Loucy (cell line): ENCODE results near the gene APOLD1.
A peak's percentile ranks its signal among the peaks of the same experiment; 100 is the strongest.

Source experiments
- H2AFZ ChIP-seq: fragments of 200-600 bp; sonication (generic); 2 replicates; pipeline ENCODE4 v1.6.0; 2016; ENCODE audit warnings: antibody characterized with exemption, mild to moderate bottlenecking, low read length, moderate library complexity
- H3F3A ChIP-seq: fragments of 200-600 bp; 2 replicates; pipeline ENCODE4 v1.6.0; 2016; ENCODE audit warnings: antibody characterized with exemption, low read depth, mild to moderate bottlenecking
- H3K27me3 ChIP-seq: fragments of 200-600 bp; sonication (generic); 2 replicates; pipeline ENCODE4 v1.6.1; 2014; ENCODE audit warnings: low read length, mild to moderate bottlenecking; ENCODE audit not compliant: insufficient read depth, poor library complexity, severe bottlenecking
- H3K36me3 ChIP-seq: fragments of 200-600 bp; sonication (generic); 2 replicates; pipeline ENCODE4 v1.6.1; 2016; ENCODE audit warnings: low read length; ENCODE audit not compliant: insufficient read depth
- H3K4me1 ChIP-seq: fragments of 200-600 bp; sonication (generic); 2 replicates; pipeline ENCODE4 v1.5.1; 2014; ENCODE audit warnings: low read length, mild to moderate bottlenecking; ENCODE audit not compliant: insufficient read depth, poor library complexity, severe bottlenecking
- H3K4me2 ChIP-seq: fragments of 200-600 bp; sonication (generic); 2 replicates; pipeline ENCODE4 v1.6.0; 2014; ENCODE audit warnings: antibody characterized with exemption, low read length, low read depth, mild to moderate bottlenecking; ENCODE audit not compliant: poor library complexity, severe bottlenecking
- H3K4me3 ChIP-seq: fragments of 200-600 bp; sonication (generic); 2 replicates; pipeline ENCODE4 v1.5.1; 2014; ENCODE audit warnings: low read length, mild to moderate bottlenecking, mixed read lengths; ENCODE audit not compliant: poor library complexity, severe bottlenecking
- H3K79me2 ChIP-seq: fragments of 200-600 bp; sonication (generic); 2 replicates; pipeline ENCODE4 v1.6.1; 2014; ENCODE audit warnings: low read length; ENCODE audit not compliant: insufficient read depth
- H3K9ac ChIP-seq: fragments of 200-600 bp; sonication (generic); 2 replicates; pipeline ENCODE4 v1.6.0; 2014; ENCODE audit warnings: mild to moderate bottlenecking, low read depth, low read length, moderate library complexity; ENCODE audit not compliant: poor library complexity, severe bottlenecking
- H3K9me2 ChIP-seq: fragments of 200-600 bp; sonication (generic); replicated peaks from 2 replicates; pipeline ENCODE4 v1.6.1; 2016; ENCODE audit warnings: low read depth, low read length, mixed read lengths
- H3K9me3 ChIP-seq: fragments of 200-600 bp; sonication (generic); 2 replicates; pipeline ENCODE4 v1.6.1; 2014; ENCODE audit warnings: mild to moderate bottlenecking, antibody characterized with exemption, low read length, low read depth; ENCODE audit not compliant: insufficient read depth
- H4K20me1 ChIP-seq: fragments of 200-600 bp; sonication (generic); 2 replicates; pipeline ENCODE4 v1.6.0; 2014; ENCODE audit warnings: antibody characterized with exemption, low read length, mild to moderate bottlenecking; ENCODE audit not compliant: insufficient read depth, poor library complexity, severe bottlenecking
- EZH2phosphoT487 ChIP-seq: fragments of 200-600 bp; IDR thresholded peaks from 2 replicates; pipeline ENCODE4 v1.6.1; 2018; ENCODE audit warnings: antibody characterized with exemption, mild to moderate bottlenecking, moderate library complexity, borderline replicate concordance
- TF ChIP-seq, protein P1 (sequence below): fragments of 200-600 bp; sonication (generic); conservative IDR thresholded peaks from 2 replicates; pipeline ENCODE4 v1.5.1; 2014; ENCODE audit warnings: mild to moderate bottlenecking, antibody characterized with exemption, low read length

The APOLD1 gene

DNA sequence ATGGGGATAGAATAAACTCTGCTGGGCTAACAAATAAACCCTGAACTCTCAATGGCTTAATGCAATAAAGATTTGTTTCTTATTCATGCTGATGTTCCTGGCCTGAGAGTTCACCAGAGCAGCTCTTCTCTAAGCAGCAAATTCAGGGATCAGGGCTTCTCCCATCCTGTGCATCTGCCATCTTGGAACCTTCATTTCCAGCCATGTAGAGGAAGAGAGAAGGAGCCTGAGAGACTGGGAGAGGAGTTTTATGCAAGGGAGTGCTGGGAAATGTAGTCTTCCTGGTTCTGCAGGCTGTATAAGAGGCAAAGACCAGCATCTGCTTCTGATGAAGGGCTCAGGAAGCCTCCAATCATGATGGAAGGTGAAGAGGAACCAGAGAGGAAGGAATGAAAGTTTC, 20.6 kb upstream of the APOLD1 start:
- Histone ChIP-seq H3K9me3 (no peaks in the 10 kb centered on the region), H3K79me2 (no peaks in the 10 kb centered on the region), H3K4me3 (no peak overlapping the region), H3K9ac (no peak overlapping the region), H2AFZ (peak overlapping the region; percentile 33; the same call in 1 of the 2 replicates), H3F3A (no peaks in the 10 kb centered on the region), H3K4me1 (no peaks in the 10 kb centered on the region), H3K4me2 (no peak overlapping the region), H3K36me3 (no peaks in the 10 kb centered on the region), H4K20me1 (no peaks in the 10 kb centered on the region), H3K27me3 (no peaks in the 10 kb centered on the region), H3K9me2 (no peaks in the 10 kb centered on the region)
- no peak for TF ChIP-seq EZH2phosphoT487
- TF ChIP-seq, protein P1, sequence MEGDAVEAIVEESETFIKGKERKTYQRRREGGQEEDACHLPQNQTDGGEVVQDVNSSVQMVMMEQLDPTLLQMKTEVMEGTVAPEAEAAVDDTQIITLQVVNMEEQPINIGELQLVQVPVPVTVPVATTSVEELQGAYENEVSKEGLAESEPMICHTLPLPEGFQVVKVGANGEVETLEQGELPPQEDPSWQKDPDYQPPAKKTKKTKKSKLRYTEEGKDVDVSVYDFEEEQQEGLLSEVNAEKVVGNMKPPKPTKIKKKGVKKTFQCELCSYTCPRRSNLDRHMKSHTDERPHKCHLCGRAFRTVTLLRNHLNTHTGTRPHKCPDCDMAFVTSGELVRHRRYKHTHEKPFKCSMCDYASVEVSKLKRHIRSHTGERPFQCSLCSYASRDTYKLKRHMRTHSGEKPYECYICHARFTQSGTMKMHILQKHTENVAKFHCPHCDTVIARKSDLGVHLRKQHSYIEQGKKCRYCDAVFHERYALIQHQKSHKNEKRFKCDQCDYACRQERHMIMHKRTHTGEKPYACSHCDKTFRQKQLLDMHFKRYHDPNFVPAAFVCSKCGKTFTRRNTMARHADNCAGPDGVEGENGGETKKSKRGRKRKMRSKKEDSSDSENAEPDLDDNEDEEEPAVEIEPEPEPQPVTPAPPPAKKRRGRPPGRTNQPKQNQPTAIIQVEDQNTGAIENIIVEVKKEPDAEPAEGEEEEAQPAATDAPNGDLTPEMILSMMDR: no peak

DNA sequence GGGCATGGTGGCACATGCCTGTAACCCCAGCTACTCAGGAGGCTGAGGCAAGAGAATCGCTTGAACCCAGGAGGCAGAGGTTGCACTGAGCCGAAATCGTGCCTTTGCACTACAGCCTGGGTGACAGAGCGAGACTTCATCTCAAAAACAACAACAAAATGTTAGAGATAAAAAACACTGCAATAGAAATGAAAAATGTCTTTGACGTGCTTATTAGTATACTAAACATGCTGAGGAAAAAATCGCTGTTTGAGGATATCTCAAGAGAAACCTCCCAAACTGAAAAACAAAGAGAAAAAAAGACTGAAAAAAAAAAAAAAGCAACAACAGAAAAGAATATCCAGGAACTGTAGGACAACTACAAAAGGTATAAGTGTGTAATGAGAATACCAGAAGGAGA, 15.2 kb upstream of the APOLD1 start:
- Histone ChIP-seq H3K4me2 (no peak overlapping the region), H2AFZ (no peak overlapping the region), H3K9ac (no peak overlapping the region), H3K4me3 (no peak overlapping the region), H3K4me1 (no peaks in the 10 kb centered on the region), H3F3A (no peaks in the 10 kb centered on the region), H4K20me1 (no peaks in the 10 kb centered on the region), H3K27me3 (no peaks in the 10 kb centered on the region), H3K9me2 (no peaks in the 10 kb centered on the region), H3K9me3 (no peaks in the 10 kb centered on the region), H3K36me3 (no peaks in the 10 kb centered on the region), H3K79me2 (no peaks in the 10 kb centered on the region)
- TF ChIP-seq, protein P1: no peak
- TF ChIP-seq EZH2phosphoT487: no peak

DNA sequence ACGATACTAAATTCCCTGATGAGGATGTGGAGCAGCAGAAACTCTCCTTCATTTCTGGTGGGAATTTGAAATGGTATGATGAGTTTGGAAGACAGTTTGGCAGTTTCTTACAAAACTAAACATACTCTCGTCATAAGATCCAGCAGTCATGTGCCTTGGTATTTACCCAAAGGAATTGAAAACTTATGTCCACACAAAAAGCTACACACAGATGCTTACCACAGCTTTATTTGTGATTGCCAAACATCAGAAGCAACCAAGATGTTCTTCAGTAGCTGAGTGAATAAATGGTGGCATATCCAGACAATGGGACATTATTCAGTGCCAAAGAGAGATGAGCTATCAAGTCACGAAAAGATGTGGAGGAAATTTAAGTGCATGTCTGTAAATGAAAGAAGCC, 10.7 kb upstream of the APOLD1 start:
- Histone ChIP-seq H3K4me2 (no peak overlapping the region), H3K4me3 (no peak overlapping the region), H2AFZ (no peak overlapping the region), H3K79me2 (no peaks in the 10 kb centered on the region), H3K36me3 (no peaks in the 10 kb centered on the region), H3K4me1 (no peaks in the 10 kb centered on the region), H3K9me3 (no peaks in the 10 kb centered on the region), H3K9me2 (no peaks in the 10 kb centered on the region), H3F3A (no peaks in the 10 kb centered on the region), H4K20me1 (no peaks in the 10 kb centered on the region), H3K27me3 (no peaks in the 10 kb centered on the region), H3K9ac (no peak overlapping the region)
- TF ChIP-seq EZH2phosphoT487: no peak
- TF ChIP-seq, protein P1: no peak
